B cell (primary cell): ENCODE results near the gene AQP12B.

ENCODE experiments used
- CTCF ChIP-seq: fragments of 200-600 bp; IDR thresholded peaks from one replicate; pipeline ENCODE4 v1.8.0; 2022; ENCODE audit warnings: antibody characterized with exemption, mild to moderate bottlenecking
- EZH2 ChIP-seq: IDR thresholded peaks from 2 replicates; pipeline ENCODE4 v1.6.1; 2012; ENCODE audit warnings: borderline replicate concordance, low read depth, mild to moderate bottlenecking, moderate library complexity, low read length; ENCODE audit not compliant: insufficient read depth, poor library complexity, severe bottlenecking

- TF ChIP-seq CTCF, result no peak
- no peak for TF ChIP-seq EZH2
Observed at GRCh38 chr2:240628507-240628807, 54.2 kb downstream of the AQP12B start.
